ENCODE results near the gene APOL4. TPM values are rescaled to one million over a fixed set of nuclear protein-coding genes. Genes with fewer than 3 reads are reported as not detected.

The APOL4 gene
- total and polyA plus RNA-seq, 2 of the 4 experiments (the other 2 are of a cell fraction), result 0.07 TPM; not detected in 1

DNA sequence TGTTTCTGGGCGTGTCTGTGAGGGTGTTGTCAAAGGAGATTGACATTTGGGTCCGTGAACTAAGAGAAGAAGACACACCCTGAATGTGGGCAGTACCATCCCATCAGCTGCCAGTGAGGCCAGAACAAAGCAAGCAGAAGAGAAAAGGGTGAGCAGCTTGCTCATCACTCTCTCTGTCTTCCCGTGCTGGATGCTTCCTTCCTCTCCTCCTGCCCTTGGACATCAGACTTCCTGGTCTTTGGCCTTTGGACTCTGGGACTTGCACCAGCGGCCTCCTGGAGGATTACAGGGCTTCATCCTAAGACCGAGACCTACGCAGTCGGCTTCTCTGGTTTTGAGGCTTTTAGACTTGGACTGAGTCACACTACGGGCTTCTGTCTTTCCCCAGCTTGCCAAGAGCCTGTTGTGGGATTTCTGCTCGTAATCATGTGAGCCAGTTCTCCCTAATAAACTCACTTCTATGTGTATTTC is 18.9 kb upstream of the APOL4 start:
- no peak overlapping the region for H2BK5ac ChIP-seq (ENCODE audit: low read depth, low read length, poor library complexity, severe bottlenecking)
- H3K18ac ChIP-seq (ENCODE audit: low read depth, low read length), result no peak overlapping the region
- no peak overlapping the region for H2AK9ac ChIP-seq (replicated peaks; ENCODE audit: low read depth, low read length, poor library complexity)
- 33% methylated on average over 1 of the region's 9 CpGs; no CpG with 5 or more reads in 1 of the 2 experiments for WGBS, 2 experiments (ENCODE audit: extremely low coverage in 2 of 2, insufficient read length in 1 of 2)
- H3K9me1 ChIP-seq (ENCODE audit: insufficient read depth, low read length), result peaks cover 4% of the 10 kb centered on the region; the same call in 1 of the 2 replicates
- H2BK20ac ChIP-seq (ENCODE audit: low read depth, low read length), result no peak overlapping the region
- dilution Hi-C loops (cut with HindIII; ENCODE audit: low sequenced_read_pairs, unreplicated experiment) (no loop called here), in situ Hi-C loops (cut with MboI; ENCODE audit: low sequenced_read_pairs) (no loop called here), intact Hi-C loops (cut with micrococcal nuclease) (no loop called here)
- no peaks in the 10 kb centered on the region for H3K36me3 ChIP-seq (ENCODE audit: control insufficient read depth, insufficient read depth, low read length)
- H2AK5ac ChIP-seq (ENCODE audit: low read depth, low read length), result peak overlapping the region; percentile 3; the same call in 1 of the 2 replicates
- no peak overlapping the region for H3K4me2 ChIP-seq (ENCODE audit: low read depth, low read length)
- TF ChIP-seq POLR2A (IDR thresholded peaks at IDR 0.05; ENCODE audit: low read depth, low read length), result no peak
- TF ChIP-seq, protein P1, sequence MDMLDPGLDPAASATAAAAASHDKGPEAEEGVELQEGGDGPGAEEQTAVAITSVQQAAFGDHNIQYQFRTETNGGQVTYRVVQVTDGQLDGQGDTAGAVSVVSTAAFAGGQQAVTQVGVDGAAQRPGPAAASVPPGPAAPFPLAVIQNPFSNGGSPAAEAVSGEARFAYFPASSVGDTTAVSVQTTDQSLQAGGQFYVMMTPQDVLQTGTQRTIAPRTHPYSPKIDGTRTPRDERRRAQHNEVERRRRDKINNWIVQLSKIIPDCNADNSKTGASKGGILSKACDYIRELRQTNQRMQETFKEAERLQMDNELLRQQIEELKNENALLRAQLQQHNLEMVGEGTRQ (IDR thresholded peaks at IDR 0.05; ENCODE audit: low read depth, low read length), result no peak
- no peak for TF ChIP-seq BHLHE40 (IDR thresholded peaks at IDR 0.05; ENCODE audit: low read depth, low read length)
- TF ChIP-seq, protein P2, sequence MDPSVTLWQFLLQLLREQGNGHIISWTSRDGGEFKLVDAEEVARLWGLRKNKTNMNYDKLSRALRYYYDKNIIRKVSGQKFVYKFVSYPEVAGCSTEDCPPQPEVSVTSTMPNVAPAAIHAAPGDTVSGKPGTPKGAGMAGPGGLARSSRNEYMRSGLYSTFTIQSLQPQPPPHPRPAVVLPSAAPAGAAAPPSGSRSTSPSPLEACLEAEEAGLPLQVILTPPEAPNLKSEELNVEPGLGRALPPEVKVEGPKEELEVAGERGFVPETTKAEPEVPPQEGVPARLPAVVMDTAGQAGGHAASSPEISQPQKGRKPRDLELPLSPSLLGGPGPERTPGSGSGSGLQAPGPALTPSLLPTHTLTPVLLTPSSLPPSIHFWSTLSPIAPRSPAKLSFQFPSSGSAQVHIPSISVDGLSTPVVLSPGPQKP (IDR thresholded peaks at IDR 0.05; ENCODE audit: borderline replicate concordance, low read depth, low read length), result no peak
- TF ChIP-seq MAZ (IDR thresholded peaks at IDR 0.05; ENCODE audit: borderline replicate concordance, low read depth, low read length), result no peak
- TF ChIP-seq CEBPB (IDR thresholded peaks at IDR 0.05; ENCODE audit: low read depth, low read length), result no peak
- TF ChIP-seq MXI1 (IDR thresholded peaks at IDR 0.05; ENCODE audit: borderline replicate concordance, low read depth, low read length), result no peak
- TF ChIP-seq NFE2L2 (IDR thresholded peaks at IDR 0.05; ENCODE audit: low read depth, low read length), result no peak
- TF ChIP-seq MAFK (IDR thresholded peaks at IDR 0.05; ENCODE audit: low read depth, low read length), result no peak
- no peak for TF ChIP-seq FOS (IDR thresholded peaks at IDR 0.05; ENCODE audit: low read depth, low read length)
- no peak for TF ChIP-seq RAD21 (IDR thresholded peaks at IDR 0.05; ENCODE audit: low read length)
- no peak for TF ChIP-seq CHD1 (IDR thresholded peaks at IDR 0.05; ENCODE audit: low read depth, low read length)
- TF ChIP-seq SMC3 (IDR thresholded peaks at IDR 0.05; ENCODE audit: low read depth, low read length), result no peak
- TF ChIP-seq, protein P3, sequence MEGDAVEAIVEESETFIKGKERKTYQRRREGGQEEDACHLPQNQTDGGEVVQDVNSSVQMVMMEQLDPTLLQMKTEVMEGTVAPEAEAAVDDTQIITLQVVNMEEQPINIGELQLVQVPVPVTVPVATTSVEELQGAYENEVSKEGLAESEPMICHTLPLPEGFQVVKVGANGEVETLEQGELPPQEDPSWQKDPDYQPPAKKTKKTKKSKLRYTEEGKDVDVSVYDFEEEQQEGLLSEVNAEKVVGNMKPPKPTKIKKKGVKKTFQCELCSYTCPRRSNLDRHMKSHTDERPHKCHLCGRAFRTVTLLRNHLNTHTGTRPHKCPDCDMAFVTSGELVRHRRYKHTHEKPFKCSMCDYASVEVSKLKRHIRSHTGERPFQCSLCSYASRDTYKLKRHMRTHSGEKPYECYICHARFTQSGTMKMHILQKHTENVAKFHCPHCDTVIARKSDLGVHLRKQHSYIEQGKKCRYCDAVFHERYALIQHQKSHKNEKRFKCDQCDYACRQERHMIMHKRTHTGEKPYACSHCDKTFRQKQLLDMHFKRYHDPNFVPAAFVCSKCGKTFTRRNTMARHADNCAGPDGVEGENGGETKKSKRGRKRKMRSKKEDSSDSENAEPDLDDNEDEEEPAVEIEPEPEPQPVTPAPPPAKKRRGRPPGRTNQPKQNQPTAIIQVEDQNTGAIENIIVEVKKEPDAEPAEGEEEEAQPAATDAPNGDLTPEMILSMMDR (conservative IDR thresholded peaks at IDR 0.05; ENCODE audit: low read depth, low read length), result no peak
- TF ChIP-seq RFX5 (IDR thresholded peaks at IDR 0.05; ENCODE audit: low read depth, low read length), result no peak
- ChIA-PET CTCF (interaction anchor here (1.6 kb wide), 1 partner anchor 13 kb away, joined by 3 read pairs; no protein-coding TSS in a partner anchor), POLR2A (ENCODE audit: unreplicated experiment) (no interaction called here)
- no peaks in the 10 kb centered on the region for H3K79me1 ChIP-seq (ENCODE audit: low read depth in 1 of 2, low read length in 2 of 2)
- H3K14ac ChIP-seq (replicated peaks; ENCODE audit: low read depth, low read length), result 0 out of 2 replicates have a peak overlapping the region, but pooled peaks have one; percentile 22
- 0 out of 2 replicates have a peak overlapping the region, but pooled peaks have one; percentile 11 for H3K4ac ChIP-seq (ENCODE audit: low read depth, low read length)
- ATAC-seq (ENCODE audit: low read depth) (peak; percentile 53), DNase-seq (peak; percentile 59)
- peak overlapping the region; percentile 66 for H2AFZ ChIP-seq (replicated peaks; ENCODE audit: low read length, poor library complexity)
- no peaks in the 10 kb centered on the region for H3K9me3 ChIP-seq (ENCODE audit: control insufficient read depth, insufficient read depth, low read length)
- H2BK15ac ChIP-seq (ENCODE audit: low read depth, low read length), result no peak overlapping the region
- H3K9ac ChIP-seq (ENCODE audit: low read depth, low read length), result no peak overlapping the region
- no peak overlapping the region for H4K5ac ChIP-seq (ENCODE audit: low read depth, low read length)
- peak overlapping the region in 1 of 2 experiments; percentile 22; a peak in 1 of 4 replicates for H4K8ac ChIP-seq (ENCODE audit: low read depth in 2 of 2, low read length in 2 of 2)
- H4K20me1 ChIP-seq (ENCODE audit: insufficient read depth, low read length), result no peaks in the 10 kb centered on the region
- H3K4me3 ChIP-seq (ENCODE audit: insufficient read depth, low read depth, low read length), result no peak overlapping the region
- no peak overlapping the region; the same call in 1 of the 2 replicates for H3K23ac ChIP-seq (ENCODE audit: low read depth, low read length)
- H3K27me3 ChIP-seq (ENCODE audit: control insufficient read depth, insufficient read depth, low read length), result peaks cover 22% of the 10 kb centered on the region
- H3K56ac ChIP-seq (ENCODE audit: extremely low read depth, insufficient read depth, low read length), result no peak overlapping the region
- no peak overlapping the region for H3K27ac ChIP-seq (ENCODE audit: insufficient read depth, low read length)
- BruUV-seq (replicated peaks), result no TSS peak
- H2BK120ac ChIP-seq (ENCODE audit: low read depth, low read length), result no peak overlapping the region
- H3K4me1 ChIP-seq (ENCODE audit: control insufficient read depth, insufficient read depth, low read length), result peaks cover 3% of the 10 kb centered on the region; the same call in 1 of the 2 replicates
- no peak overlapping the region for H4K91ac ChIP-seq (ENCODE audit: insufficient read depth, low read depth, low read length)
